Osteoblast (primary cell): ENCODE measurements around the gene NUP85. TPM values are rescaled to one million over a fixed set of nuclear protein-coding genes. Genes with fewer than 3 reads are reported as not detected.
A peak's percentile ranks its signal among the peaks of the same experiment; 100 is the strongest.

Experiments used
- DNase-seq: peaks from one replicate; pipeline ENCODE4 v3.0.0; 2011; ENCODE audit warnings: low spot score, mixed read lengths; ENCODE audit not compliant: insufficient read length; ENCODE audit errors: missing footprints
- H2AFZ ChIP-seq: 2 replicates; pipeline ENCODE4 v1.6.0; 2011; ENCODE audit warnings: mild to moderate bottlenecking, low read length
- H3K27ac ChIP-seq: 2 replicates; pipeline ENCODE4 v1.5.1; 2011; ENCODE audit warnings: mild to moderate bottlenecking, low read depth, low read length, moderate library complexity
- H3K27me3 ChIP-seq: 2 replicates; pipeline ENCODE4 v1.6.0; 2012; ENCODE audit warnings: mild to moderate bottlenecking, control low read depth, inconsistent platforms, low read length, moderate library complexity; ENCODE audit not compliant: insufficient read depth
- H3K36me3 ChIP-seq: 2 replicates; pipeline ENCODE4 v1.5.1; 2011; ENCODE audit warnings: mild to moderate bottlenecking, low read length, control low read depth, moderate library complexity; ENCODE audit not compliant: insufficient read depth
- H3K4me1 ChIP-seq: 2 replicates; pipeline ENCODE4 v1.5.1; 2011; ENCODE audit warnings: mild to moderate bottlenecking, low read length, control low read depth, moderate library complexity; ENCODE audit not compliant: insufficient read depth
- H3K4me2 ChIP-seq: 2 replicates; pipeline ENCODE4 v1.6.0; 2011; ENCODE audit warnings: mild to moderate bottlenecking, low read length; ENCODE audit not compliant: insufficient read depth
- H3K4me3 ChIP-seq: fragments of 200-600 bp; sonication (generic); 3 replicates; pipeline ENCODE4 v1.5.1; 2012; ENCODE audit warnings: mild to moderate bottlenecking, low read length, inconsistent platforms; ENCODE audit not compliant: insufficient read depth
- H3K79me2 ChIP-seq: 2 replicates; pipeline ENCODE4 v1.6.0; 2012; ENCODE audit warnings: mild to moderate bottlenecking, low read length, control low read depth, inconsistent platforms; ENCODE audit not compliant: insufficient read depth
- H3K9me3 ChIP-seq: 2 replicates; pipeline ENCODE4 v1.5.1; 2011; ENCODE audit warnings: low read depth, low read length, control low read depth
- H4K20me1 ChIP-seq: 2 replicates; pipeline ENCODE4 v1.6.0; 2012; ENCODE audit warnings: mild to moderate bottlenecking, low read length, control low read depth; ENCODE audit not compliant: insufficient read depth
- total RNA-seq: library from RNA; depleted of rRNA; stranded (reverse); fragments of >200 nt; gene quantifications from 2 replicates; pipeline ENCODE4 v1.2.3, GENCODE V29; 2012
- TF ChIP-seq, protein P1 (sequence below): IDR thresholded peaks from 2 replicates; pipeline ENCODE4 v1.5.1; 2011; ENCODE audit warnings: mild to moderate bottlenecking, low read depth, low read length, moderate library complexity; ENCODE audit errors: extremely low read depth

NUP85 gene
- total RNA-seq, 1 donor = 26.4 TPM

DNA sequence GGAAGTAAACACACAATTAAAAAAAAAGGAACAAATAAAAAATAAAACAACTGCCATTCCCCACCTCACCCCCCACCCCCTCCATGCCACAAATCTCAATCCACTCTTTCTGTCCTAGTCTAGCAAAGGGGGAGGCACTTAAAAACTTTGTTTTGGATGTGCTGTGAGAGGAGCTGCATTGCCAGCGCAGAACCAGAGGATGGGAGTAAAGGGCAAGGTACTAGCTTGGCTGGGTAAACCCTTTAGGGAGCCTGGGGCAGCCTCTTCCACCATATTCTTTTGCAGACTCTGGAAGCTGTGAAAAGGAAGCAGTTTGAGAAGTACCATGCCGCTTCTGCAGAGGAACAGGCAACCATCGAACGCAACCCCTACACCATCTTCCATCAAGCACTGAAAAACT, 57.6 kb downstream of the NUP85 start:
- H3K4me2 ChIP-seq = no peak overlapping the region
- no peak overlapping the region for H3K27ac ChIP-seq
- peaks cover 26% of the 10 kb centered on the region for H3K4me1 ChIP-seq
- TF ChIP-seq, protein P1, sequence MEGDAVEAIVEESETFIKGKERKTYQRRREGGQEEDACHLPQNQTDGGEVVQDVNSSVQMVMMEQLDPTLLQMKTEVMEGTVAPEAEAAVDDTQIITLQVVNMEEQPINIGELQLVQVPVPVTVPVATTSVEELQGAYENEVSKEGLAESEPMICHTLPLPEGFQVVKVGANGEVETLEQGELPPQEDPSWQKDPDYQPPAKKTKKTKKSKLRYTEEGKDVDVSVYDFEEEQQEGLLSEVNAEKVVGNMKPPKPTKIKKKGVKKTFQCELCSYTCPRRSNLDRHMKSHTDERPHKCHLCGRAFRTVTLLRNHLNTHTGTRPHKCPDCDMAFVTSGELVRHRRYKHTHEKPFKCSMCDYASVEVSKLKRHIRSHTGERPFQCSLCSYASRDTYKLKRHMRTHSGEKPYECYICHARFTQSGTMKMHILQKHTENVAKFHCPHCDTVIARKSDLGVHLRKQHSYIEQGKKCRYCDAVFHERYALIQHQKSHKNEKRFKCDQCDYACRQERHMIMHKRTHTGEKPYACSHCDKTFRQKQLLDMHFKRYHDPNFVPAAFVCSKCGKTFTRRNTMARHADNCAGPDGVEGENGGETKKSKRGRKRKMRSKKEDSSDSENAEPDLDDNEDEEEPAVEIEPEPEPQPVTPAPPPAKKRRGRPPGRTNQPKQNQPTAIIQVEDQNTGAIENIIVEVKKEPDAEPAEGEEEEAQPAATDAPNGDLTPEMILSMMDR = no peak
- peaks cover 51% of the 10 kb centered on the region for H3K79me2 ChIP-seq
- no peak overlapping the region for H2AFZ ChIP-seq
- H3K36me3 ChIP-seq = peaks cover 29% of the 10 kb centered on the region
- peaks cover 16% of the 10 kb centered on the region for H4K20me1 ChIP-seq
- H3K9me3 ChIP-seq = no peaks in the 10 kb centered on the region
- DNase-seq = no peak
- no peaks in the 10 kb centered on the region for H3K27me3 ChIP-seq
- H3K4me3 ChIP-seq = no peak overlapping the region

DNA sequence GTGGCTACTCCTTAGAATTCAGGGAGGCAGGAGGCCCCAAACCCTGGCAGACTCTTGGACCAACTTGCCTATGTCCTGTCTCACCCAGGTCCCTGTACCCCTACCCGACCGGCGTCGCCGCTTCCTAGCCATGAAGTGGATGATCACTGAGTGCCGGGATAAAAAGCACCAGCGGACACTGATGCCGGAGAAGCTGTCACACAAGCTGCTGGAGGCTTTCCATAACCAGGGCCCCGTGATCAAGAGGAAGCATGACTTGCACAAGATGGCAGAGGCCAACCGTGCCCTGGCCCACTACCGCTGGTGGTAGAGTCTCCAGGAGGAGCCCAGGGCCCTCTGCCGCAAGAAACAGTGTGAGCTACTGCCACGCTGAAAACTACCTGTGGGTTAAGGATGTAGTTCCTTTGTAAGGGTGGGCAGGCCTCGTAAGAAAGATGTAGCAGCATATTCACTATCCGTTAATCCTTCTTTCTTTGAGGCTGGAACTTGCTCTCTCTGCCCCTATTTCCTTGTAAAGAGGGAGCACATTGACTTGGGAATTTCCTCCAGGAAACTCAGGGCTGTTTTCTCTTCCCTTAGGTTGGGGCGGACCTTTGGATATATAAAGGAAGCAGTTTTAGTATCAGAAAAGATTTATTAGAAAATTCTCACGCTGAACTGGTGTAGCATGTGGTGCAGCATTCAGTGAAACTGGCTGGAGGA, 60.3 kb downstream of the NUP85 start:
- H3K27me3 ChIP-seq = no peaks in the 10 kb centered on the region
- H3K27ac ChIP-seq = no peak overlapping the region
- no peak overlapping the region for H3K4me3 ChIP-seq
- TF ChIP-seq, protein P1 = no peak
- no peak overlapping the region for H2AFZ ChIP-seq
- DNase-seq = no peak
- H3K4me1 ChIP-seq = peaks cover 28% of the 10 kb centered on the region
- H3K9me3 ChIP-seq = no peaks in the 10 kb centered on the region
- H3K79me2 ChIP-seq = peaks cover 24% of the 10 kb centered on the region
- H3K4me2 ChIP-seq = no peak overlapping the region
- H4K20me1 ChIP-seq = peaks cover 3% of the 10 kb centered on the region
- peaks cover 29% of the 10 kb centered on the region for H3K36me3 ChIP-seq

DNA sequence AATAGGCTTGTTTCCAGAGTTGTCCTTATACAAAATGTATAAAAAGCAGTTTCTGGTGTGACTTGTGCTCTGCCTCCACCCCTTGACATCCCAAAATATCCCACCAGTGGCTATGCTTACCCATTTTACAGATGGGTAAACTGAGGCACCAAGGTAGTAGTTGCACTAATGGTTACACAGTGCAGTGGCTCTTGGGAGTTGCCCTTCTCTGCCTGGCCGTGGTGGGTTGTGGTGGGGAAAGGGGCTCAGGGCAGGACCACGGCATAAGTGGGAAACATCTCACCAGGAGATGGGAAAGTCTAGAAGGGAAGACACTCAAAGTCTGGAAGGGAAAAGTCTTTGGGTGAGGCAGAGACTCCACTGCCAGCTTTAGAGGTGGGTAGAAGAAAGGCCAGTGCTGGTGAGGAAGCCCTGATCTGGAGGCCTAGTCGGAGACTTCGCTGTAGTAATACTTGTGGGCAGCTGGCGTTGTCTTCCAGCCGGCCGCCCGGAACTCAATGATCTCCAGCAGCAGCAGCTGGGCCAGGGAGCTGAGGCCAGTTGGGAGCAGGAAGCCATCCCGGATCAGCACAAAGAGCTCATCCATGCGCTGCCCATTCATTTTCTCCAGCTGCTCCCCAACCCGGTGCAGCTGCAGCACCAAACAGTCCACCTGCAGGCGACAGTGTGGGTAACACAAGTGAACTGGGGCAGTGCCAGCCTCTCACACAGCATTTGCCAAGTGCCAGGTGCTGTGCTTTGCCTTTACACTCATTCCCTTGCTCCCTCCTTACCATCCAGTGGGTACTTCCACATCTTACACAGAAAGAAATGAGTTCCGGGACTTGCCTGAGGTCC, 61.1 kb downstream of the NUP85 start:
- Histone ChIP-seq H3K4me1 (peaks cover 31% of the 10 kb centered on the region), H3K4me3 (no peak overlapping the region), H4K20me1 (no peaks in the 10 kb centered on the region), H3K27ac (no peak overlapping the region), H3K36me3 (peaks cover 29% of the 10 kb centered on the region), H2AFZ (no peak overlapping the region), H3K79me2 (peaks cover 18% of the 10 kb centered on the region), H3K9me3 (no peaks in the 10 kb centered on the region), H3K4me2 (no peak overlapping the region), H3K27me3 (no peaks in the 10 kb centered on the region)
- TF ChIP-seq, protein P1 = no peak
- peak; percentile 68 for DNase-seq

DNA sequence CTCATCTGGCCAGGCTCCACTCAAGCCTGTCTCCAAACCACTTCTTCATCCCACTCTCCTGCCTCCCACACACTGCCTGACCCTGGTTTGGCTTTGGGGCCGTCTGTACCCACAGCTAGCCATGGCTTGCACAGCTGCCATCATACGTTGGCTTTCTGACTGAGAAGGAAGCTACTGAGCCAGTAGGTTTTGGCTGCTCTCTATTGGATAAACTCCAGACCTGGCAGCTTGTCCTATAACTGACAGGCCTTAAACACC, 61.6 kb downstream of the NUP85 start:
- Histone ChIP-seq H4K20me1 (no peaks in the 10 kb centered on the region), H3K9me3 (no peaks in the 10 kb centered on the region), H2AFZ (no peak overlapping the region), H3K4me3 (no peak overlapping the region), H3K4me1 (peaks cover 36% of the 10 kb centered on the region), H3K27ac (no peak overlapping the region), H3K27me3 (no peaks in the 10 kb centered on the region), H3K36me3 (peaks cover 29% of the 10 kb centered on the region), H3K79me2 (peaks cover 14% of the 10 kb centered on the region), H3K4me2 (no peak overlapping the region)
- TF ChIP-seq, protein P1 = no peak
- DNase-seq = no peak
